ENCODE results near the gene FRRS1.

The FRRS1 gene

GRCh38 chr1:99660496-99660895, 105.9 kb downstream of the FRRS1 start:
- peak overlapping the region in 2 of 5 donors; percentile 73 to 85 for H3K9ac ChIP-seq (ENCODE audit: low read length in 5 of 5)

DNA sequence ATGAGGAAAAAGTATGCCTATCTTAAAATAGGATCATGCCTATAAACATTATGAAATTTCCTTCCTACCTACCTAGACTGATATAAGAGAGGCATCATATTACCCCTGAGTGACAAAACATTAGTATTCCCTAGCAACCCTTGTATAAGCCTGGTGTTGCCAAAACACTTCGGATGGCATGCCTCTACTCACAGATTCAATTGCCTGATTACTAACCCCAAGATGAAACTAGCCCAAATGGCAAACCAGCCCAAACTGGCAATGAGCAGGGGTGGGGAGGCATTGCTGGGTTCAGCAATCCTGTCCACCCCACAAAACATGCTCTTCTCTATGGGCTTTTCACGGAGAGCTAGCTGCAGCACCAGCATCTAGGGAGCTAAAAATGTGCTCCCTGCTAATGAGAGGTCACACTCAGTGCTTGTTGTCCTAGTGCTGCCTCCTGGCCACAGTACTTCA, 106.7 kb downstream of the FRRS1 start:
- Histone ChIP-seq H3K4me3 (ENCODE audit: low read depth in 1 of 5, low read length in 5 of 5) (peak overlapping the region in 2 of 5 donors; percentile 8 to 25), H3K27ac (ENCODE audit: low read depth, low read length) (peak overlapping the region; percentile 99), H3K9ac (ENCODE audit: low read length in 5 of 5) (peak overlapping the region in 4 of 5 donors; percentile 21 to 93 (median 79)), H3K27me3 (ENCODE audit: control insufficient read depth in 5 of 5, insufficient read depth in 4 of 5, low read length in 5 of 5) (no peaks in the 10 kb centered on the region), H3K4me1 (ENCODE audit: control insufficient read depth in 5 of 5, insufficient read depth in 5 of 5, low read length in 5 of 5) (peaks cover 10 to 83% (median 74%) of the 10 kb centered on the region in 5 donors), H3K9me3 (ENCODE audit: control insufficient read depth in 5 of 5, low read length in 5 of 5) (no peaks in the 10 kb centered on the region), H3K36me3 (ENCODE audit: control insufficient read depth in 5 of 5, insufficient read depth in 5 of 5, low read length in 5 of 5) (peaks cover 7 to 18% (median 11%) of the 10 kb centered on the region in 5 donors)

More at GRCh38 chr1:99660496-99660895, 105.9 kb downstream of the FRRS1 start:
- H3K27me3 ChIP-seq (ENCODE audit: control insufficient read depth in 5 of 5, insufficient read depth in 4 of 5, low read length in 5 of 5) = no peaks in the 10 kb centered on the region
- peak overlapping the region in 1 of 5 donors; percentile 9 for H3K4me3 ChIP-seq (ENCODE audit: low read depth in 1 of 5, low read length in 5 of 5)
- peaks cover 10 to 83% (median 80%) of the 10 kb centered on the region in 5 donors for H3K4me1 ChIP-seq (ENCODE audit: control insufficient read depth in 5 of 5, insufficient read depth in 5 of 5, low read length in 5 of 5)
- peaks cover 7 to 19% (median 11%) of the 10 kb centered on the region in 5 donors for H3K36me3 ChIP-seq (ENCODE audit: control insufficient read depth in 5 of 5, insufficient read depth in 5 of 5, low read length in 5 of 5)
- peak overlapping the region; percentile 99 for H3K27ac ChIP-seq (ENCODE audit: low read depth, low read length)
- H3K9me3 ChIP-seq (ENCODE audit: control insufficient read depth in 5 of 5, low read length in 5 of 5) = no peaks in the 10 kb centered on the region
